Activated naive CD8-positive, alpha-beta T cell treated with anti-CD3 and anti-CD28 coated beads, Interleukin-2, amount 50 U/mL, for 24 hours (primary cell): ENCODE data around the gene RAD9A.
"Not testable (repeated sequence)": the region's sequence is repeated elsewhere in the genome, so short reads cannot be mapped to it uniquely, and the experiment has no call there.

Source experiments
- ATAC-seq: fragments of 150-1000 bp; cut with Tn5 transposase; one replicate; pipeline ENCODE4 v1.10.0; 2021
- DNase-seq: peaks from one replicate; pipeline ENCODE4 v3.0.0; 2021
- H3K27ac Mint-ChIP-seq: one replicate; pipeline ENCODE4 v1.8.0; 2021; ENCODE audit warnings: mild to moderate bottlenecking, mixed read lengths
- H3K27me3 Mint-ChIP-seq: one replicate; pipeline ENCODE4 v1.8.0; 2021; ENCODE audit warnings: mixed read lengths
- H3K36me3 Mint-ChIP-seq: one replicate; pipeline ENCODE4 v1.8.0; 2021; ENCODE audit warnings: low read depth, mixed read lengths
- H3K4me1 Mint-ChIP-seq: one replicate; pipeline ENCODE4 v1.8.0; 2021; ENCODE audit warnings: mixed read lengths
- H3K4me3 Mint-ChIP-seq: one replicate; pipeline ENCODE4 v1.8.0; 2021; ENCODE audit warnings: mild to moderate bottlenecking, moderate library complexity, mixed read lengths
- H3K9me3 Mint-ChIP-seq: one replicate; pipeline ENCODE4 v1.8.0; 2021; ENCODE audit warnings: mixed read lengths

RAD9A gene

DNA sequence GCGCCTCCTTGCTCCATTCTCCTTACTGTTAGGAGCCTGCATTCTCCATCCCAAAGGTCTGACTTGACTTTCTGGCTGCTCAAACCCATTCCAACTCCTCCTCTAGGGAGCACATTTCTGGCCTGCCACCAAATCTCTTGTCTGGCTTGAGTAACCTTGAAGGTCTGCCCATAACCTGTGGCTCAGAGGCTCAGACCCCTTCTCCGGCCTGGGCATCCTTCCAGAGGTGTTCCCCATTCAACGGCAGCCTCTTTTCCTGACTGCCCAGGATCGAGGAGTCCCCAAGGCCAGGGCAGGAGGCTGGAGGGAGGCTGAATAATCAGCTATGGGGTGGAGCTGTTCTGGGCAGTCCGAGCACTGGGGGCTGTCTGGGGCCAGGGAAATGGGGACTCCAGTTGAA, 2.2 kb downstream of the RAD9A start:
- no peaks in the 10 kb centered on the region for H3K27me3 Mint-ChIP-seq
- ATAC-seq: no peak
- no peak for DNase-seq
- no peaks in the 10 kb centered on the region for H3K9me3 Mint-ChIP-seq
- H3K4me1 Mint-ChIP-seq: peaks cover 50% of the 10 kb centered on the region
- peak overlapping the region; percentile 49 for H3K27ac Mint-ChIP-seq
- H3K4me3 Mint-ChIP-seq: peak overlapping the region; percentile 64
- peaks cover 22% of the 10 kb centered on the region for H3K36me3 Mint-ChIP-seq

GRCh38 chr11:67395555-67396258, 3.9 kb downstream of the RAD9A start:
- Mint-ChIP-seq H3K27ac (no peak overlapping the region), H3K4me3 (no peak overlapping the region), H3K36me3 (peaks cover 34% of the 10 kb centered on the region), H3K27me3 (no peaks in the 10 kb centered on the region), H3K4me1 (peaks cover 55% of the 10 kb centered on the region), H3K9me3 (no peaks in the 10 kb centered on the region)
- DNase-seq (no peak), ATAC-seq (no peak)

GRCh38 chr11:67396259-67396581, 4.4 kb downstream of the RAD9A start:
- Mint-ChIP-seq H3K4me3 (no peak overlapping the region), H3K9me3 (no peaks in the 10 kb centered on the region), H3K27me3 (no peaks in the 10 kb centered on the region), H3K4me1 (peaks cover 50% of the 10 kb centered on the region), H3K27ac (no peak overlapping the region), H3K36me3 (peaks cover 35% of the 10 kb centered on the region)
- ATAC-seq (no peak), DNase-seq (no peak)

DNA sequence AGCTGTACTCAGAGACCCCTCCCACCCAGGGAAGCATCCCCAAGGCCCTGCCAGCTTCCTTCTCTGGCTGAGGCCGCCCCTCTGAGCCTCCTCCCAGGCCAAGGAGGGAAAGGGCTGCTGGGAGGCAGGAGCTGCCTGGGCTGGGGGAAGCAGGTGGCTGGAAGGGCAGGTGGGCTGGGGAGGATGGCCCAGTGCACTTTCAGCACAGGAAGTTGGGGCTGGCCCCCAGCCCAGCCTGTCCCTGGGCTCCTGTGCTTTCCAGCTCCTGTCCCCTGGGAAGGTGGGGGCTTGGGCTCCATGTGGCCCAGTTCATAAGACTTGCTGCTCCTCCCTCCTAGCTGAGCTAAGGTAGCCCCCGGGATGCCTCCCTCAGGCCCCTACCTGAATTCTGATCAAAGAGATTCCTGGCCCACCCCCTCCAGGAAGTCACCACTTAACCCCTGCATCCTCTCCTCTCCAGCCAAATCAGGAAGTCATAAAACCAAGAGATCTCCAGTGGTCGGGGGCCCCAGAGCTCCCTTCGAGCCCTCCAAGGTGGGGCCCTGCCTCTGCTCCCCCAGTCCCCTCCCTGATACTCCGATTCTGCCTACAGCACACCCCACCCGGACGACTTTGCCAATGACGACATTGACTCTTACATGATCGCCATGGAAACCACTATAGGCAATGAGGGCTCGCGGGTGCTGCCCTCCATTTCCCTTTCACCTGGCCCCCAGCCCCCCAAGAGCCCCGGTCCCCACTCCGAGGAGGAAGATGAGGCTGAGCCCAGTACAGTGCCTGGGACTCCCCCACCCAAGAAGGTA, 5.0 kb downstream of the RAD9A start:
- ATAC-seq (no peak), DNase-seq (no peak)
- H3K27me3 Mint-ChIP-seq: no peaks in the 10 kb centered on the region
- peak overlapping the region; percentile 73 for H3K27ac Mint-ChIP-seq
- H3K36me3 Mint-ChIP-seq: peaks cover 35% of the 10 kb centered on the region
- no peak overlapping the region for H3K4me3 Mint-ChIP-seq
- peaks cover 46% of the 10 kb centered on the region for H3K4me1 Mint-ChIP-seq
- H3K9me3 Mint-ChIP-seq: no peaks in the 10 kb centered on the region

DNA sequence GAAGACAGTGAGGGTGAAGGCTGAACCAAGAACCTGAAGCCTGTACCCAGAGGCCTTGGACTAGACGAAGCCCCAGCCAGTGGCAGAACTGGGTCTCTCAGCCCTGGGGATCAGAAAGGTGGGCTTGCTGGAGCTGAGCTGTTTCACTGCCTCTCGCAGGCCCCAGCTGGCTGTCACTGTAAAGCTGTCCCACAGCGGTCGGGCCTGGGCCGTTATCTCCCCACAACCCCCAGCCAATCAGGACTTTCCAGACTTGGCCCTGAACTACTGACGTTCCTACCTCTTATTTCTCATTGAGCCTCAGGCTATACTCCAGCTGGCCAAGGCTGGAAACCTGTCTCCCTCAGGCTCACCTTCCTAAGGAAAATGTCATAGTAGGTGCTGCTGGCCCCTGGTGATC, 5.8 kb downstream of the RAD9A start:
- H3K4me3 Mint-ChIP-seq: no peak overlapping the region
- H3K9me3 Mint-ChIP-seq: no peaks in the 10 kb centered on the region
- H3K27me3 Mint-ChIP-seq: no peaks in the 10 kb centered on the region
- DNase-seq (no peak), ATAC-seq (no peak)
- H3K27ac Mint-ChIP-seq: peak overlapping the region; percentile 35
- H3K36me3 Mint-ChIP-seq: peaks cover 35% of the 10 kb centered on the region
- H3K4me1 Mint-ChIP-seq: peaks cover 46% of the 10 kb centered on the region

DNA sequence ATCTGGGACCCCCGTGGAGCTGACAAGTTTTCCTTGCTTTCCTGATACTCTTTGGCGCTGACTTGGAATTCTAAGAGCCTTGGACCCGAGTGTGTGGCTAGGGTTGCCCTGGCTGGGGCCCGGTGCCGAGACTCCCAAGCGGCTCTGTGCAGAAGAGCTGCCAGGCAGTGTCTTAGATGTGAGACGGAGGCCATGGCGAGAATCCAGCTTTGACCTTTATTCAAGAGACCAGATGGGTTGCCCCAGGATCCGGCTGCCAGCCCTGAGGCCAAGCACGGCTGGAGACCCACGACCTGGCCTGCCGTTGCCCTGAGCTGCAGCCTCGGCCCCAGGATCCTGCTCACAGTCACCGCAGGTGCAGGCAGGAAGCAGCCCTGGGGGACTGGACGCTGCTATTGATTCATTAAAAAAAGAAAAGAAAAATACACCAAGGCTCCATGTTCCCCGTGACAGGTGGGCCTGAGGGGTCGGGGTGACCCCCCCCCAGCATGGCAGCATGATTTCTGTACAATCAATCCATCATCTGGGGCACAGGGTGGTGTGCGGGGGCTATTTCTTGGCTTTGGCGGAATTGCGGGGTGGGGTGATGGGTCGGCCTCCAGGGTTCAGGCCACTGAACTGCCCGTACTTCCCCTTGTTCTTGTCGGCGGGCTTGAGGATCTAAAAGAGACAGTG, 6.3 kb downstream of the RAD9A start:
- Mint-ChIP-seq H3K9me3 (no peaks in the 10 kb centered on the region), H3K36me3 (peaks cover 33% of the 10 kb centered on the region), H3K4me3 (no peak overlapping the region), H3K4me1 (peaks cover 44% of the 10 kb centered on the region), H3K27me3 (no peaks in the 10 kb centered on the region), H3K27ac (peak overlapping the region; percentile 35)
- ATAC-seq: no peak
- no peak for DNase-seq

DNA sequence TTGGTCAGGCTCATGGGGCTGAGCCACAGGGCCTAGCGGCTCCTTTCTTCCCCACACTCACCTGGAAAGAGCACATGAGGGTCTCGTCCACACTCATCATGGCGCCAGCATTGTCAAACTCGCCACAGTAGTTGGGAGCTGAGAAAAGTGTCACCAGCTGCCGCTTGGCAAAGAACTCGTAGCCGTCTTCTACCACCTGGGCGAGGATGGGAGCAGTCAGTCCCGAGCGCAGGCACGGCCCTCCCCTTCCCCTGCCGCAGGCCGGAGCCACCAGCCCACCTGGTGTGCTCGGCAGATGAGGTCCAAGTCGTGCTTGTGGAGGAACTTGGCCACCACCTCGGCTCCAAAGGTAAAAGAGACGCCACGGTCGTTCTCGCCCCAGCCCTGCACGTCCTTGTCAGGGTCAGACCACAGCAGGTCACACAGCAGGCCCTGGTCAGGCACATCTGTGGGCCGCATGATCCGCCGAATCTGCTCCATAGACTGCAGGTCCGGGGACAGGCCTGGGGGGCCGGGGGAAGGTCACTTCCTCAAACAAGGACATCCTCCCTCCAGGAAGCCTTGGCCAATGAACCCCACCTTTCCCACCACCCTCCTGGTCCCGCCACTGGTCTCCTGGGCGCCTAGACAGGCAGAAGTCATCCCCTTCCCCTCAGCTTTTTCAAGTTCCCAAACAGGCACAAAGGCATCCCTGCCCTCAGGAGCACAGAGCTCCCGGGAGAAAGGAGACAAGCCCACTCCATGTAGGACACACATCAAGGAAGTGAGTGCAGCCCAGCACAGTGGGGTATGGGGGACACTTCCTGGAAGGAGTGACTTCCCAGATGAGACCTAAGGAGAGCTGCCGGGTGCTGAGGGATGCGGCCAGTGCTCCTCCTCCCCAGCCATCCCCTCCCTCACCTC, 7.1 kb downstream of the RAD9A start:
- ATAC-seq (no peak), DNase-seq (no peak)
- Mint-ChIP-seq H3K27me3 (no peaks in the 10 kb centered on the region), H3K9me3 (no peaks in the 10 kb centered on the region), H3K27ac (peak overlapping the region; percentile 42), H3K36me3 (peaks cover 30% of the 10 kb centered on the region), H3K4me3 (peak overlapping the region; percentile 4), H3K4me1 (peaks cover 44% of the 10 kb centered on the region)

- Mint-ChIP-seq H3K4me3 (peak overlapping the region; percentile 88), H3K27ac (peak overlapping the region; percentile 75), H3K9me3 (no peaks in the 10 kb centered on the region), H3K4me1 (peaks cover 50% of the 10 kb centered on the region), H3K36me3 (peaks cover 30% of the 10 kb centered on the region), H3K27me3 (no peaks in the 10 kb centered on the region)
- no peak for DNase-seq
- ATAC-seq: no peak
These were observed 8.6 kb downstream of the RAD9A start for GRCh38 chr11:67400251-67400941.

- peak; percentile 40 for DNase-seq
- peak; percentile 7 for ATAC-seq
- Mint-ChIP-seq H3K27me3 (no peaks in the 10 kb centered on the region), H3K27ac (peak overlapping the region; percentile 75), H3K9me3 (no peaks in the 10 kb centered on the region), H3K36me3 (peaks cover 31% of the 10 kb centered on the region), H3K4me1 (peaks cover 55% of the 10 kb centered on the region), H3K4me3 (peak overlapping the region; percentile 88)
These were observed 9.2 kb downstream of the RAD9A start for GRCh38 chr11:67400942-67401494.

DNA sequence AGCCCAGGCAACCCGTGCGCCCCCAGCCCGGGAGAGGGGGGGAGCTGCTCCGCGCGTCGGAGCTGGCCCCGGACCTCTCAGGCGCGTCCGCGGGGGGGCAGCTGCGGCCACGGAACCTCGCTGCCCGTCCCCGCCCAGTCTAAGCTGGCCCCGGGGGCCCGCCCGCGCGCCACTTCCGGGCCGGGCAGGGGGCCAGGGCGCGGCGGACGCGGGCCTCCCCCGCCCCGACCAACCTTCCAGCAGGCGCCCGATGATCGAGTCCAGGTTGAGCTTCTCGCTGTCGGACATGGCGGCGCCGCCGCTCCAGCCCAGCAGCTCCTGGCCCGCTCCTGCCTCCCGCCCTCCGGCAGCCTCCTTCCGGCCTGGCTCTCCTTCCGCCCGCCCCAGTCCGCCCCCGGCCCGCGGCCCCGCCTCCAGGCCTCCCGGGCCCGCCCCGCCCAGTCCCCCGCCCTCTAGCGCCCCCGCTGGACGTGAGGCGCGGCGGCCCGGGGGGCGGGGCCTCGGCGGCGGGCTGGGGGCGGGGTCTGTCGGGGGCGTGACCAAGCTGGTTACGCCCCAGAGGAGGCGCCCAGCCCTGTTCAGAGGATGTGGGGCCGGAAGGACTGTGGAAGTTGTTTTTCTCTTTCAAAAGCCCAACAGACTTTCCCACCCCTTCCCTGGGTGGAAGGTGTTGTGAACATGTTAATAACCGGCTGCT, 9.9 kb downstream of the RAD9A start, which contains the start of gene PPP1CA:
TSS of gene PPP1CA (minus strand) at position 364 of the 697 bp plus-strand sequence. CDS start at position 288, 76 bp downstream.
- H3K4me3 Mint-ChIP-seq: peak within 1 kb of the TSS; percentile 88
- H3K9me3 Mint-ChIP-seq: no peaks in the 10 kb centered on the region
- H3K27ac Mint-ChIP-seq: peak within 1 kb of the TSS; percentile 87
- DNase-seq (peak; percentile 92), ATAC-seq (peak; percentile 64)
- no peaks in the 10 kb centered on the region for H3K27me3 Mint-ChIP-seq
- H3K4me1 Mint-ChIP-seq: peaks cover 61% of the 10 kb centered on the region
- H3K36me3 Mint-ChIP-seq: peaks cover 32% of the 10 kb centered on the region

- not testable (repeated sequence) for ATAC-seq, DNase-seq, H3K9me3 Mint-ChIP-seq, H3K27me3 Mint-ChIP-seq
- Mint-ChIP-seq H3K27ac (peak overlapping the region; percentile 87), H3K4me1 (peaks cover 63% of the 10 kb centered on the region), H3K36me3 (peaks cover 35% of the 10 kb centered on the region), H3K4me3 (peak overlapping the region; percentile 88)
These were observed 10.5 kb downstream of the RAD9A start for GRCh38 chr11:67402192-67402839.

DNA sequence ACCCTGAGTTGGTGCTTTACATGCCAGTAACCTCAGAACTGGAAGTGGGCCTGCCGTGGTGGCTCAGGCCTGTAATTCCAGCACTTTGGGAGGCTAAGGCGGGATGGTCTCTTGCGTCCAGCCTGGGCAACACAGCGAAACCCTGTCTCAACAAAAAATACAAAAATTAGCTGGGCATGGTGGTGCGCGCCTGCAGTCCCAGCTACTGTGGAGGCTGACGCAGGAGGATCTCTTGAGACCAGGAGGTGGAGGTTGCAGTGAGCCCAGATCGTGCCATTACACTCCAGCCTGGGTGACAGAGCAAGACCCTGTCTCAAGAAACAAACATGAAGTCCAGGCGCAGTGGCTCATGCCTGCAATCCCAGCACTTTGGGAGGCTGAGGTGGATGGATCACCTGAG, 11.3 kb downstream of the RAD9A start:
- Mint-ChIP-seq H3K36me3 (peaks cover 32% of the 10 kb centered on the region), H3K27ac (peak overlapping the region; percentile 87), H3K4me1 (peaks cover 65% of the 10 kb centered on the region), H3K4me3 (peak overlapping the region; percentile 88)
- H3K9me3 Mint-ChIP-seq, H3K27me3 Mint-ChIP-seq, DNase-seq, ATAC-seq: not testable (repeated sequence)
